SK-N-SH treated with all-trans-retinoic acid at 6 μM for 48 hours (cell line): Measurements from ENCODE around the gene DTL.

ENCODE experiments used
- ATAC-seq: fragments of 200-7000 bp; cut with Tn5 transposase; 3 replicates; pipeline ENCODE4 v1.9.1; 2020; ENCODE audit warnings: mild to moderate bottlenecking, moderate library complexity
- ARNTL ChIP-seq: fragments of 450-650 bp; formaldehyde crosslinking; IDR thresholded peaks from 2 replicates; pipeline ENCODE4 v1.5.0; 2020; ENCODE audit warnings: low read depth, mild to moderate bottlenecking, moderate library complexity, borderline replicate concordance
- BACH2 ChIP-seq: fragments of 250-450 bp; sonication (Bioruptor Pico); IDR thresholded peaks from 2 replicates; pipeline ENCODE4 v1.9.0; 2021; ENCODE audit warnings: mild to moderate bottlenecking, borderline replicate concordance
- CREB5 ChIP-seq: fragments of 250-450 bp; sonication (Bioruptor Pico); IDR thresholded peaks from 2 replicates; pipeline ENCODE4 v1.5.1; 2020; ENCODE audit warnings: low read depth, mild to moderate bottlenecking, moderate library complexity
- CSDC2 ChIP-seq: fragments of 250-450 bp; sonication (Bioruptor Pico); IDR thresholded peaks from 2 replicates; pipeline ENCODE4 v1.5.0; 2020; ENCODE audit warnings: mild to moderate bottlenecking, moderate library complexity
- CSRNP3 ChIP-seq: fragments of 250-450 bp; sonication (Bioruptor Pico); IDR thresholded peaks from 2 replicates; pipeline ENCODE4 v1.5.1; 2021; ENCODE audit warnings: mild to moderate bottlenecking, moderate library complexity
- GLIS3 ChIP-seq: fragments of 250-450 bp; sonication (Bioruptor Pico); IDR thresholded peaks from 2 replicates; pipeline ENCODE4 v1.5.0; 2020; ENCODE audit warnings: mild to moderate bottlenecking, moderate library complexity
- OSR1 ChIP-seq: fragments of 250-450 bp; sonication (Bioruptor Pico); IDR thresholded peaks from 2 replicates; pipeline ENCODE4 v1.8.0; 2022; ENCODE audit warnings: moderate library complexity, mild to moderate bottlenecking, inconsistent platforms
- PATZ1 ChIP-seq: fragments of 250-450 bp; sonication (Bioruptor Pico); IDR thresholded peaks from 2 replicates; pipeline ENCODE4 v1.8.0; 2020; ENCODE audit warnings: mild to moderate bottlenecking, moderate library complexity, borderline replicate concordance
- POU6F1 ChIP-seq: fragments of 250-450 bp; sonication (Bioruptor Pico); IDR thresholded peaks from 2 replicates; pipeline ENCODE4 v1.8.0; 2021; ENCODE audit warnings: low read depth, mild to moderate bottlenecking, moderate library complexity, borderline replicate concordance
- PPARA ChIP-seq: fragments of 250-450 bp; sonication (Bioruptor Pico); IDR thresholded peaks from 2 replicates; pipeline ENCODE4 v1.5.0; 2020; ENCODE audit warnings: mild to moderate bottlenecking, borderline replicate concordance
- RARB ChIP-seq: fragments of 250-450 bp; sonication (Bioruptor Pico); IDR thresholded peaks from 2 replicates; pipeline ENCODE4 v1.8.0; 2021; ENCODE audit warnings: mild to moderate bottlenecking, moderate library complexity
- SNAI2 ChIP-seq: fragments of 250-450 bp; sonication (Bioruptor Pico); IDR thresholded peaks from 2 replicates; pipeline ENCODE4 v1.5.0; 2020; ENCODE audit warnings: mild to moderate bottlenecking, moderate library complexity
- TCF4 ChIP-seq: fragments of 250-450 bp; sonication (Bioruptor Pico); IDR thresholded peaks from 2 replicates; pipeline ENCODE4 v1.8.0; 2021; ENCODE audit warnings: mild to moderate bottlenecking, moderate library complexity, borderline replicate concordance
- TOX ChIP-seq: fragments of 250-450 bp; sonication (Bioruptor Pico); IDR thresholded peaks from 2 replicates; pipeline ENCODE4 v1.8.0; 2021; ENCODE audit warnings: mild to moderate bottlenecking, moderate library complexity, borderline replicate concordance
- ZC3H10 ChIP-seq: fragments of 250-450 bp; sonication (Bioruptor Pico); IDR thresholded peaks from 2 replicates; pipeline ENCODE4 v1.5.1; 2021; ENCODE audit warnings: mild to moderate bottlenecking, moderate library complexity
- ZFP3 ChIP-seq: fragments of 250-450 bp; sonication (Bioruptor Pico); IDR thresholded peaks from 2 replicates; pipeline ENCODE4 v1.5.0; 2020; ENCODE audit warnings: mild to moderate bottlenecking, moderate library complexity
- ZNF565 ChIP-seq: fragments of 450-650 bp; formaldehyde crosslinking; conservative IDR thresholded peaks from 2 replicates; pipeline ENCODE4 v1.5.0; 2020; ENCODE audit warnings: low read depth, mild to moderate bottlenecking, moderate library complexity
- ZNF70 ChIP-seq: fragments of 450-650 bp; formaldehyde crosslinking; IDR thresholded peaks from 2 replicates; pipeline ENCODE4 v1.5.0; 2020; ENCODE audit warnings: mild to moderate bottlenecking, moderate library complexity
- ZNF8 ChIP-seq: fragments of 450-650 bp; formaldehyde crosslinking; IDR thresholded peaks from 2 replicates; pipeline ENCODE4 v1.5.0; 2020; ENCODE audit warnings: mild to moderate bottlenecking, moderate library complexity
- TF ChIP-seq, protein P1 (sequence below): fragments of 250-450 bp; sonication (Bioruptor Pico); IDR thresholded peaks from 2 replicates; pipeline ENCODE4 v1.5.0; 2020; ENCODE audit warnings: mild to moderate bottlenecking, moderate library complexity

The DTL gene

DNA sequence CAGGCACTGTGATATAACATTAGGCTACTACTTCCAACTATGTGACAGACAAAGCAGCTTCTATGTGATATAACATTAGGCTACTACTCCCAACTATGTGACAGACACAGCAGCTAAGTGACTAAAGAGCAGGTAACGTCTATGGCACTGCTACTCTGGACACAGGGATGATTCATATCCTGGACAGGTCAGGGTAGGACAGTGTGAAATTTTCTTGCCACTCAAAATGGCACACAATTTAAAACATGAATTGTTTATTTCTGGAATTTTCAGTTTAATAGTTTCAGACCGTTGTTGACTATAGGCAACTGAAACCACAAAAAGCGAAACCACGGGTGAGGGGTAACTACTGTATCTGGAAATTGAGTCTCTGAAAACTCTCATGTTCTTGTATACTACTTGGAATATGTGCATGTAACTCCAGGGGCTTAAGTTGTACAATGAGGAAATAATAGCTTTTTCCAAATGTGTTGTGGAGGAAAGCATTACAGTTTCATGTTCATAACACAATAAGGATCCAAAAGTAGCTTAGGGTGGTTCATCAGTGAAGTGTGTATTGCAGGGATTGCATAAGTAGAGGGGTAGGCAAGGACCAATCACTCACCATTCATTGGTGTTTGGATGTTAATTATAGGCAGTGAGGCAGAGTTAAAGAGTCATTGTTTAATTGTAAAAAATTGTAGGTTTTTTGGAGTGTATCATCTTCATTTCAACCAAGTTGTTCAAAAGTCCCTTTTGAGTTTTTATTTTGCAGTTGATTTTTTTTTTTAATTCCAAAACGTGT, 5.3 kb downstream of the DTL start (continued):
- TF ChIP-seq ARNTL (CRISPR knock-in tag) (no peak), ZNF70 (no peak), PATZ1 (CRISPR knock-in tag) (no peak), CREB5 (CRISPR knock-in tag) (no peak), POU6F1 (CRISPR knock-in tag) (no peak)

DNA sequence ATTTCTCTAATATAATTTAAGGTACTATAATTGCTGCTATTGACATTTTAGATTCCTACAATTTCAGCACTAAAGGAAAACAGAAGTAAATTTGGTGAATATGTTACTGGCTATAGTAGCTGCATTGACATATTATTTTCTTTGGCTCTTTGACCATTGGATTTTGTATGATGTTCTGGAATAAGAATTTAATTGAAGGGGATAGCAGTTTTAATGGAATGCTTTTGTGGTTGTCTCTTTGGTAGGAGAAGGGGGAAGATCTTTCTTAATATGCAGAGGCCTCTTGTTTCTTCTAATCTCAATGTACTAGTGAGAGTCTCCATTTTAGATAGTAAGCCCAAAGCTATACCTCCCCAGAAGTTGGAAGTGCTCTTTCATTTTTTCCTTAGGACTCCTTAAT, 6.9 kb downstream of the DTL start:
- peak; percentile 21 for ATAC-seq
- TF ChIP-seq ARNTL (CRISPR knock-in tag) (no peak), PATZ1 (CRISPR knock-in tag) (no peak), TCF4 (CRISPR knock-in tag) (no peak), GLIS3 (CRISPR knock-in tag) (no peak), OSR1 (CRISPR knock-in tag) (no peak), ZNF70 (no peak), ZFP3 (CRISPR knock-in tag) (no peak), TOX (CRISPR knock-in tag) (no peak), ZNF8 (no peak), BACH2 (CRISPR knock-in tag) (no peak), PPARA (no peak), ZNF565 (CRISPR knock-in tag) (no peak), POU6F1 (CRISPR knock-in tag) (no peak), CSDC2 (CRISPR knock-in tag) (no peak), SNAI2 (CRISPR knock-in tag) (no peak), RARB (CRISPR knock-in tag) (no peak), ZC3H10 (CRISPR knock-in tag) (no peak), CSRNP3 (CRISPR knock-in tag) (no peak)
- TF ChIP-seq, protein P1, sequence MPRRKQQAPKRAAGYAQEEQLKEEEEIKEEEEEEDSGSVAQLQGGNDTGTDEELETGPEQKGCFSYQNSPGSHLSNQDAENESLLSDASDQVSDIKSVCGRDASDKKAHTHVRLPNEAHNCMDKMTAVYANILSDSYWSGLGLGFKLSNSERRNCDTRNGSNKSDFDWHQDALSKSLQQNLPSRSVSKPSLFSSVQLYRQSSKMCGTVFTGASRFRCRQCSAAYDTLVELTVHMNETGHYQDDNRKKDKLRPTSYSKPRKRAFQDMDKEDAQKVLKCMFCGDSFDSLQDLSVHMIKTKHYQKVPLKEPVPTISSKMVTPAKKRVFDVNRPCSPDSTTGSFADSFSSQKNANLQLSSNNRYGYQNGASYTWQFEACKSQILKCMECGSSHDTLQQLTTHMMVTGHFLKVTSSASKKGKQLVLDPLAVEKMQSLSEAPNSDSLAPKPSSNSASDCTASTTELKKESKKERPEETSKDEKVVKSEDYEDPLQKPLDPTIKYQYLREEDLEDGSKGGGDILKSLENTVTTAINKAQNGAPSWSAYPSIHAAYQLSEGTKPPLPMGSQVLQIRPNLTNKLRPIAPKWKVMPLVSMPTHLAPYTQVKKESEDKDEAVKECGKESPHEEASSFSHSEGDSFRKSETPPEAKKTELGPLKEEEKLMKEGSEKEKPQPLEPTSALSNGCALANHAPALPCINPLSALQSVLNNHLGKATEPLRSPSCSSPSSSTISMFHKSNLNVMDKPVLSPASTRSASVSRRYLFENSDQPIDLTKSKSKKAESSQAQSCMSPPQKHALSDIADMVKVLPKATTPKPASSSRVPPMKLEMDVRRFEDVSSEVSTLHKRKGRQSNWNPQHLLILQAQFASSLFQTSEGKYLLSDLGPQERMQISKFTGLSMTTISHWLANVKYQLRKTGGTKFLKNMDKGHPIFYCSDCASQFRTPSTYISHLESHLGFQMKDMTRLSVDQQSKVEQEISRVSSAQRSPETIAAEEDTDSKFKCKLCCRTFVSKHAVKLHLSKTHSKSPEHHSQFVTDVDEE (CRISPR knock-in tag) = no peak
